H9 (cell line): ENCODE results near the gene NRROS. TPM values are rescaled to one million over a fixed set of nuclear protein-coding genes. Genes with fewer than 3 reads are reported as not detected.

Experiments used
- DNase-seq: peaks from one replicate; pipeline ENCODE4 v3.0.0-alpha.2; 2017
- H2AFZ ChIP-seq: one replicate; pipeline ENCODE4 v1.6.1; 2013; ENCODE audit warnings: mild to moderate bottlenecking, low read length, control low read depth, moderate library complexity
- H2AK5ac ChIP-seq: 2 replicates; pipeline ENCODE4 v1.6.1; 2013; ENCODE audit warnings: low read length, control low read depth, mixed read lengths; ENCODE audit not compliant: insufficient read length
- H2BK120ac ChIP-seq: one replicate; pipeline ENCODE4 v1.6.1; 2013; ENCODE audit warnings: low read depth, mild to moderate bottlenecking, low read length, control low read depth, inconsistent platforms; ENCODE audit not compliant: poor library complexity, severe bottlenecking
- H2BK12ac ChIP-seq: 2 replicates; pipeline ENCODE4 v1.6.1; 2013; ENCODE audit warnings: low read length, control low read depth, mixed read lengths, low read depth; ENCODE audit not compliant: insufficient read length
- H2BK15ac ChIP-seq: 2 replicates; pipeline ENCODE4 v1.6.1; 2013; ENCODE audit warnings: low read depth, low read length, control low read depth
- H2BK20ac ChIP-seq: one replicate; pipeline ENCODE4 v1.6.1; 2013; ENCODE audit warnings: low read depth, mild to moderate bottlenecking, low read length, control low read depth, inconsistent platforms; ENCODE audit not compliant: poor library complexity, severe bottlenecking
- H2BK5ac ChIP-seq: 2 replicates; pipeline ENCODE4 v1.6.1; 2013; ENCODE audit warnings: low read length, control low read depth, mixed read lengths; ENCODE audit not compliant: insufficient read length
- H3K14ac ChIP-seq: 2 replicates; pipeline ENCODE4 v1.6.1; 2013; ENCODE audit warnings: low read length, control low read depth; ENCODE audit not compliant: insufficient read depth
- H3K18ac ChIP-seq: 2 replicates; pipeline ENCODE4 v1.6.1; 2013; ENCODE audit warnings: low read depth, mild to moderate bottlenecking, mixed read lengths, low read length, control low read depth; ENCODE audit not compliant: insufficient read length
- H3K23ac ChIP-seq: 2 replicates; pipeline ENCODE4 v1.6.1; 2013; ENCODE audit warnings: low read length, control low read depth, mixed read lengths, low read depth; ENCODE audit not compliant: insufficient read length
- H3K23me2 ChIP-seq: 2 replicates; pipeline ENCODE4 v1.6.1; 2013; ENCODE audit warnings: low read depth, mild to moderate bottlenecking, mixed read lengths, low read length, control low read depth; ENCODE audit not compliant: insufficient read length, poor library complexity, severe bottlenecking
- H3K27ac ChIP-seq: 2 replicates; pipeline ENCODE4 v1.5.1; 2013; ENCODE audit warnings: low read length, control low read depth, mixed read lengths, low read depth; ENCODE audit not compliant: insufficient read length
- H3K27me3 ChIP-seq: 2 replicates; pipeline ENCODE4 v1.6.1; 2013; ENCODE audit warnings: low read length, control low read depth, inconsistent platforms; ENCODE audit not compliant: insufficient read depth
- H3K4ac ChIP-seq: 2 replicates; pipeline ENCODE4 v1.6.1; 2013; ENCODE audit warnings: low read depth, mild to moderate bottlenecking, control low read depth, inconsistent platforms, low read length, moderate library complexity
- H3K4me1 ChIP-seq: 2 replicates; pipeline ENCODE4 v1.6.1; 2013; ENCODE audit warnings: low read length, control low read depth, inconsistent platforms; ENCODE audit not compliant: insufficient read depth
- H3K4me2 ChIP-seq: 2 replicates; pipeline ENCODE4 v1.6.1; 2013; ENCODE audit warnings: low read length, control low read depth, mixed read lengths; ENCODE audit not compliant: insufficient read length, insufficient read depth
- H3K56ac ChIP-seq: 2 replicates; pipeline ENCODE4 v1.6.1; 2013; ENCODE audit warnings: low read depth, mild to moderate bottlenecking, mixed read lengths, low read length, control low read depth; ENCODE audit not compliant: insufficient read length
- H3K79me1 ChIP-seq: 2 replicates; pipeline ENCODE4 v1.6.1; 2013; ENCODE audit warnings: low read depth, mild to moderate bottlenecking, moderate library complexity, low read length, control low read depth, inconsistent platforms; ENCODE audit not compliant: insufficient read depth, poor library complexity, severe bottlenecking
- H3K79me2 ChIP-seq: 2 replicates; pipeline ENCODE4 v1.6.1; 2013; ENCODE audit warnings: low read length, control low read depth, inconsistent platforms; ENCODE audit not compliant: insufficient read depth
- H3K9ac ChIP-seq: 2 replicates; pipeline ENCODE4 v1.6.1; 2013; ENCODE audit warnings: low read length, control low read depth, mixed read lengths; ENCODE audit not compliant: insufficient read length; ENCODE audit errors: extremely low read depth
- H3K9me3 ChIP-seq: one replicate; pipeline ENCODE4 v1.6.1; 2013; ENCODE audit warnings: low read depth, low read length, inconsistent platforms; ENCODE audit not compliant: control insufficient read depth
- H3T11ph ChIP-seq: one replicate; pipeline ENCODE4 v1.6.1; 2013; ENCODE audit warnings: mild to moderate bottlenecking, low read length, control low read depth, inconsistent platforms
- H4K20me1 ChIP-seq: one replicate; pipeline ENCODE4 v1.6.1; 2013; ENCODE audit not compliant: control insufficient read depth, insufficient read length, insufficient read depth
- H4K5ac ChIP-seq: 2 replicates; pipeline ENCODE4 v1.6.1; 2013; ENCODE audit warnings: low read depth, mild to moderate bottlenecking, mixed read lengths, low read length, control low read depth; ENCODE audit not compliant: insufficient read length
- H4K8ac ChIP-seq: replicated peaks from 2 replicates; pipeline ENCODE4 v1.6.1; 2013; ENCODE audit warnings: low read length, control low read depth, mixed read lengths, low read depth; ENCODE audit not compliant: insufficient read length
- H4K91ac ChIP-seq: 2 replicates; pipeline ENCODE4 v1.6.1; 2013; ENCODE audit warnings: low read depth, mild to moderate bottlenecking, moderate library complexity, mixed read lengths, low read length, control low read depth; ENCODE audit not compliant: insufficient read length
- H3K27ac Mint-ChIP-seq, 3 experiments: 2 replicates in 2 of 3; 3 replicates in 1 of 3; pipeline ENCODE4 v1.8.0; 2020 to 2021; ENCODE audit warnings: mixed read lengths in 3 of 3, mild to moderate bottlenecking in 1 of 3, moderate library complexity in 1 of 3
- H3K27me3 Mint-ChIP-seq: 2 replicates; pipeline ENCODE4 v1.8.0; 2021; ENCODE audit warnings: low read depth, mild to moderate bottlenecking, moderate library complexity, mixed read lengths
- H3K36me3 Mint-ChIP-seq, 3 experiments: 2 replicates in 2 of 3; 3 replicates in 1 of 3; pipeline ENCODE4 v1.8.0; 2020 to 2021; ENCODE audit warnings: low read depth in 3 of 3, mixed read lengths in 3 of 3; ENCODE audit not compliant: insufficient read depth in 1 of 3
- H3K4me1 Mint-ChIP-seq, 2 experiments: 2 replicates each; pipeline ENCODE4 v1.8.0; 2020; ENCODE audit warnings: mixed read lengths in 2 of 2
- H3K4me3 Mint-ChIP-seq, 2 experiments: 2 replicates in 1 of 2; 3 replicates in 1 of 2; pipeline ENCODE4 v1.8.0; 2020 to 2021; ENCODE audit warnings: mild to moderate bottlenecking in 2 of 2, mixed read lengths in 2 of 2, moderate library complexity in 1 of 2
- H3K9me3 Mint-ChIP-seq, 2 experiments: 2 replicates in 1 of 2; 3 replicates in 1 of 2; pipeline ENCODE4 v1.8.0; 2020; ENCODE audit warnings: mild to moderate bottlenecking in 2 of 2, mixed read lengths in 2 of 2, moderate library complexity in 1 of 2
- CTCF ChIP-seq: fragments of 200-600 bp; sonication (generic); conservative IDR thresholded peaks from 3 replicates; pipeline ENCODE4 v1.8.0; 2021; ENCODE audit warnings: antibody characterized with exemption, mild to moderate bottlenecking
- WGBS: extraction: QIAGEN DNeasy Blood & Tissue Kit; methylation state at CpG from one replicate; pipeline ENCODE4 v1.1.7; 2013; ENCODE audit warnings: missing lambda C conversion rate, low lambda C conversion rate, mixed read lengths; ENCODE audit not compliant: insufficient read length; ENCODE audit errors: extremely low coverage; 5-methylcytosine and 5-hydroxymethylcytosine counted together
- total RNA-seq: library from RNA; stranded (reverse); gene quantifications from 2 replicates; pipeline ENCODE4 v1.2.1, GENCODE V29; 2021

The NRROS gene
- total RNA-seq, 1 experiment from 2014 or later, result 4.0 TPM

- Histone ChIP-seq H3K9me3 (no peaks in the 10 kb centered on the region), H2BK5ac (no peak overlapping the region), H3K14ac (no peak overlapping the region), H4K5ac (no peak overlapping the region), H4K91ac (no peak overlapping the region), H3K4me1 (no peaks in the 10 kb centered on the region), H4K20me1 (no peaks in the 10 kb centered on the region), H3K27me3 (no peaks in the 10 kb centered on the region), H2BK120ac (no peak overlapping the region), H3K18ac (no peak overlapping the region), H3K79me2 (no peaks in the 10 kb centered on the region), H3K4ac (no peak overlapping the region), H2AK5ac (no peak overlapping the region), H2BK15ac (no peak overlapping the region), H2BK12ac (no peak overlapping the region), H3K23ac (no peak overlapping the region), H3K56ac (no peak overlapping the region), H4K8ac (no peak overlapping the region), H3K9ac (no peak overlapping the region), H3K79me1 (no peaks in the 10 kb centered on the region), H2AFZ (no peak overlapping the region), H3K4me2 (no peak overlapping the region), H3K23me2 (no peaks in the 10 kb centered on the region), H2BK20ac (no peak overlapping the region), H3K27ac (no peak overlapping the region), H3T11ph (no peak overlapping the region)
- Mint-ChIP-seq H3K4me3 (no peak overlapping the region), H3K27ac (no peak overlapping the region), H3K36me3 (no peaks in the 10 kb centered on the region), H3K4me1 (no peaks in the 10 kb centered on the region), H3K9me3 (no peaks in the 10 kb centered on the region), H3K27me3 (no peaks in the 10 kb centered on the region)
- DNase-seq, result no peak
- WGBS, result no CpG with 5 or more reads among the region's 4 CpGs
- no peak for TF ChIP-seq CTCF
Measured at GRCh38 chr3:196700801-196701200, 61.3 kb downstream of the NRROS start.
